OCI-LY7 (cell line): Measurements from ENCODE around the gene CCDC13. TPM values are rescaled to one million over a fixed set of nuclear protein-coding genes. Genes with fewer than 3 reads are reported as not detected.

Experiments used
- BruUV-seq: library from RNA; stranded (reverse); fragments of 400-500 nt; replicated peaks from 2 replicates; lab custom pipeline; 2021; lab: Mats Ljungman, UMichigan
- CTCF ChIA-PET: fragments of 300-600 bp; sonication (Branson Sonifier 250); formaldehyde crosslinking; loops from one replicate; lab custom pipeline; 2022; ENCODE audit warnings: antibody characterized with exemption; ENCODE audit not compliant: unreplicated experiment; lab: Charles Lee
- POLR2A ChIA-PET: fragments of 300-600 bp; sonication (Branson Sonifier 250); formaldehyde crosslinking; loops from one replicate; lab custom pipeline; 2022; ENCODE audit warnings: antibody characterized with exemption; lab: Charles Lee
- DNase-seq: peaks from one replicate; pipeline ENCODE4 v3.0.0-alpha.2; 2015; ENCODE audit warnings: low spot score
- H2AFZ ChIP-seq: fragments of 200-600 bp; sonication (generic), shearing (Covaris generic); 2 replicates; pipeline ENCODE4 v1.6.1; 2014; ENCODE audit warnings: mild to moderate bottlenecking, antibody characterized with exemption, low read length, moderate library complexity
- H3K27ac ChIP-seq: fragments of 200-600 bp; sonication (generic); 2 replicates; pipeline ENCODE4 v1.5.1; 2014; ENCODE audit warnings: mixed run types, low read depth, mild to moderate bottlenecking, moderate library complexity, low read length, inconsistent platforms; ENCODE audit not compliant: poor library complexity, severe bottlenecking
- H3K36me3 ChIP-seq: fragments of 200-600 bp; sonication (generic); 2 replicates; pipeline ENCODE4 v1.6.1; 2014; ENCODE audit warnings: mild to moderate bottlenecking, antibody characterized with exemption, low read length, moderate library complexity, mixed read lengths; ENCODE audit not compliant: insufficient read depth
- H3K4me1 ChIP-seq: fragments of 200-600 bp; sonication (generic); 2 replicates; pipeline ENCODE4 v1.5.1; 2014; ENCODE audit warnings: mild to moderate bottlenecking, low read length; ENCODE audit not compliant: insufficient read depth, poor library complexity, severe bottlenecking
- H3K4me2 ChIP-seq: fragments of 200-600 bp; sonication (generic); 2 replicates; pipeline ENCODE4 v1.6.1; 2014; ENCODE audit warnings: mild to moderate bottlenecking, low read length
- H3K4me3 ChIP-seq: fragments of 200-600 bp; sonication (generic); 2 replicates; pipeline ENCODE4 v1.5.1; 2014; ENCODE audit warnings: mild to moderate bottlenecking, low read depth, low read length; ENCODE audit not compliant: poor library complexity, severe bottlenecking
- H3K79me2 ChIP-seq: fragments of 200-600 bp; sonication (generic); 2 replicates; pipeline ENCODE4 v1.6.1; 2016; ENCODE audit warnings: low read depth, mild to moderate bottlenecking, low read length, moderate library complexity, mixed read lengths; ENCODE audit not compliant: insufficient read depth
- H3K9me2 ChIP-seq: fragments of 200-600 bp; sonication (generic); 2 replicates; pipeline ENCODE4 v1.6.1; 2016; ENCODE audit warnings: mild to moderate bottlenecking, low read length, mixed read lengths; ENCODE audit not compliant: insufficient read depth
- H3K9me3 ChIP-seq: fragments of 200-600 bp; sonication (generic); 2 replicates; pipeline ENCODE4 v1.6.1; 2014; ENCODE audit warnings: mild to moderate bottlenecking, mixed run types, low read length, mixed read lengths
- H4K20me1 ChIP-seq: fragments of 200-600 bp; sonication (generic); 2 replicates; pipeline ENCODE4 v1.6.1; 2014; ENCODE audit warnings: mild to moderate bottlenecking, antibody characterized with exemption, low read length, moderate library complexity, mixed read lengths; ENCODE audit not compliant: insufficient read depth
- CTCF ChIP-seq: fragments of 200-600 bp; sonication (generic); conservative IDR thresholded peaks from 2 replicates; pipeline ENCODE4 v1.5.1; 2014; ENCODE audit warnings: mild to moderate bottlenecking, antibody characterized with exemption, low read length, moderate library complexity, mixed read lengths
- EZH2phosphoT487 ChIP-seq: fragments of 200-600 bp; sonication (generic); IDR thresholded peaks from 2 replicates; pipeline ENCODE4 v1.6.1; 2018; ENCODE audit warnings: low read depth, borderline replicate concordance, mild to moderate bottlenecking, mixed run types, antibody characterized with exemption, low read length, moderate library complexity, mixed read lengths
- intact Hi-C: fragments of 100-400 bp; cut with micrococcal nuclease; formaldehyde crosslinking; loops from one replicate; pipeline ENCODE4 v1.10.0; 2022; ENCODE audit not compliant: unreplicated experiment
- total RNA-seq, 2 experiments: library from RNA; depleted of rRNA in 1 of 2; stranded (reverse); fragments of >200 nt in 1 of 2; shearing (Covaris generic) in 1 of 2; gene quantifications; 2 replicates each; pipeline ENCODE4 v1.2.3, GENCODE V29; 2014 to 2022

CCDC13 gene
- total RNA-seq, 2 experiments from 2014 or later = 1.4 TPM; not detected in 1

- no peak overlapping the region for H3K27ac ChIP-seq
- no peaks in the 10 kb centered on the region for H3K9me3 ChIP-seq
- no TSS peak for BruUV-seq
- intact Hi-C loops = no loop called here
- no peak overlapping the region for H3K4me2 ChIP-seq
- ChIA-PET POLR2A (interaction anchor here (0.7 kb wide), 2 partner anchors 12 to 20 kb away, joined by 3 to 4 read pairs; no protein-coding TSS in a partner anchor), CTCF (no interaction called here)
- TF ChIP-seq EZH2phosphoT487 (no peak), CTCF (no peak)
- H3K4me1 ChIP-seq = no peaks in the 10 kb centered on the region
- no peaks in the 10 kb centered on the region for H4K20me1 ChIP-seq
- no peaks in the 10 kb centered on the region for H3K79me2 ChIP-seq
- no peak overlapping the region for H3K4me3 ChIP-seq
- DNase-seq = no peak
- no peaks in the 10 kb centered on the region for H3K36me3 ChIP-seq
- no peak overlapping the region for H2AFZ ChIP-seq
- no peaks in the 10 kb centered on the region for H3K9me2 ChIP-seq
Observed at GRCh38 chr3:42819351-42819965, 46.4 kb upstream of the CCDC13 start.

GRCh38 chr3:42815826-42816225 lies 42.8 kb upstream of the CCDC13 start:
- H3K4me1 ChIP-seq = no peaks in the 10 kb centered on the region
- no peaks in the 10 kb centered on the region for H3K9me2 ChIP-seq
- no peaks in the 10 kb centered on the region for H3K79me2 ChIP-seq
- H4K20me1 ChIP-seq = no peaks in the 10 kb centered on the region
- TF ChIP-seq EZH2phosphoT487 = no peak
- TF ChIP-seq CTCF = no peak
- no peak overlapping the region for H3K27ac ChIP-seq
- intact Hi-C loops = no loop called here
- H3K4me3 ChIP-seq = no peak overlapping the region
- H3K36me3 ChIP-seq = no peaks in the 10 kb centered on the region
- POLR2A ChIA-PET = interaction anchor here (1.1 kb wide), 1 partner anchor 12 kb away, joined by 3 read pairs; no protein-coding TSS in a partner anchor
- H2AFZ ChIP-seq = no peak overlapping the region
- H3K4me2 ChIP-seq = no peak overlapping the region
- CTCF ChIA-PET = no interaction called here
- H3K9me3 ChIP-seq = no peaks in the 10 kb centered on the region
- no peak for DNase-seq
- no TSS peak for BruUV-seq

- CTCF ChIA-PET = no interaction called here
- H3K27ac ChIP-seq = no peak overlapping the region
Observed at GRCh38 chr3:42814914-42815507, 42.0 kb upstream of the CCDC13 start.

More at GRCh38 chr3:42814914-42815507, 42.0 kb upstream of the CCDC13 start:
- Histone ChIP-seq H3K9me3 (no peaks in the 10 kb centered on the region), H3K9me2 (no peaks in the 10 kb centered on the region), H2AFZ (no peak overlapping the region), H3K79me2 (no peaks in the 10 kb centered on the region), H4K20me1 (no peaks in the 10 kb centered on the region), H3K4me2 (no peak overlapping the region), H3K4me1 (no peaks in the 10 kb centered on the region), H3K4me3 (no peak overlapping the region), H3K36me3 (no peaks in the 10 kb centered on the region)
- no TSS peak for BruUV-seq
- intact Hi-C loops = no loop called here
- TF ChIP-seq EZH2phosphoT487 (no peak), CTCF (no peak)
- DNase-seq = no peak
- POLR2A ChIA-PET = interaction anchor here (1.1 kb wide), 1 partner anchor 12 kb away, joined by 3 read pairs; no protein-coding TSS in a partner anchor
